Kidney (tissue), 14 donors: ENCODE data around the gene BNC2. TPM values are rescaled to one million over a fixed set of nuclear protein-coding genes. Genes with fewer than 3 reads are reported as not detected.

Source experiments
- DNase-seq, 5 donors: peaks; one replicate each; pipeline ENCODE4 v3.0.0-alpha.2; 2013 to 2020
- FAIRE-seq: peaks from 2 replicates; lab custom pipeline; 2012; peaks lifted over from hg19 to GRCh38; lab: Jason Lieb, UNC
- H3K27ac ChIP-seq, 2 donors: one replicate each; pipeline ENCODE4 v1.7.0; 2013; ENCODE audit warnings: low read depth in 2 of 2, low read length in 2 of 2, inconsistent platforms in 1 of 2
- H3K27me3 ChIP-seq: one replicate; pipeline ENCODE4 v1.7.1; 2013; ENCODE audit warnings: low read length, inconsistent platforms; ENCODE audit not compliant: control insufficient read depth, insufficient read depth
- H3K36me3 ChIP-seq, 3 donors: one replicate each; pipeline versions ENCODE4 v1.7.0 to v1.7.1; 2013; ENCODE audit warnings: low read length in 3 of 3, control low read depth in 1 of 3, inconsistent platforms in 1 of 3; ENCODE audit not compliant: insufficient read depth in 3 of 3, control insufficient read depth in 2 of 3
- H3K4me1 ChIP-seq, 3 donors: one replicate each; pipeline versions ENCODE4 v1.7.0 to v1.7.1; 2013; ENCODE audit warnings: low read length in 3 of 3, inconsistent platforms in 1 of 3, low read depth in 1 of 3; ENCODE audit not compliant: control insufficient read depth in 2 of 3, insufficient read depth in 2 of 3
- H3K4me3 ChIP-seq, 3 donors: one replicate each; pipeline versions ENCODE4 v1.7.0 to v1.8.1; 2013; ENCODE audit warnings: low read length in 3 of 3, control low read depth in 1 of 3, inconsistent platforms in 1 of 3
- H3K9ac ChIP-seq, 3 donors: one replicate each; pipeline versions ENCODE4 v1.7.0 to v1.7.1; 2013; ENCODE audit warnings: low read length in 3 of 3, control low read depth in 1 of 3, inconsistent platforms in 1 of 3
- H3K9me3 ChIP-seq, 3 donors: one replicate each; pipeline versions ENCODE4 v1.7.0 to v1.7.1; 2013; ENCODE audit warnings: low read length in 3 of 3, control low read depth in 1 of 3, inconsistent platforms in 1 of 3; ENCODE audit not compliant: control insufficient read depth in 2 of 3, insufficient read depth in 1 of 3
- CTCF ChIP-seq: IDR thresholded peaks from 3 replicates; pipeline ENCODE4 v1.5.1; 2012; ENCODE audit warnings: mild to moderate bottlenecking, moderate library complexity, borderline replicate concordance; ENCODE audit not compliant: insufficient read depth; ENCODE audit errors: extremely low read depth
- intact Hi-C: fragments of 100-400 bp; cut with DNase I; formaldehyde crosslinking; loops from one replicate; pipeline ENCODE4 v1.11.1; 2022
- polyA plus RNA-seq: library from polyadenylated mRNA; stranded (reverse); fragments of 350-450 nt; fragmentation: Illumina TruSeq; extraction: RNeasy Lipid Tissue Mini Kit (QIAGEN cat#74804); gene quantifications from one replicate; pipeline ENCODE4 v1.2.3, GENCODE V29; 2014; ENCODE audit warnings: low read depth, low replicate concordance; ENCODE audit not compliant: insufficient read depth
- total RNA-seq: library from RNA; stranded (reverse); fragmentation: NEBNext Ultra II Directional; extraction: Animal tissue kit (Norgen Biotek cat#: 25700); gene quantifications from one replicate; pipeline ENCODE4 v1.2.1, GENCODE V29; 2021
- donor health status: control.
- donor health status: control.
- donor health status: control.
- donor health status: control.
- donor health status: control.
- donor health status: DM: yes; HTN: yes; CAD: no.
- donor health status: Normal renal cell carcinoma (clear cell type).

Gene BNC2
- total and polyA plus RNA-seq, 2 donors from 2014 or later = 5.4 to 37.9 TPM

- H3K4me3 ChIP-seq = no peak overlapping the region
- no peak overlapping the region for H3K9ac ChIP-seq
- intact Hi-C loops = no loop called here
- H3K4me1 ChIP-seq = peaks cover 2 to 16% (median 10%) of the 10 kb centered on the region in 3 donors
- DNase-seq (no peak), FAIRE-seq (no peak)
- no peaks in the 10 kb centered on the region for H3K36me3 ChIP-seq
- no peak for TF ChIP-seq CTCF
- no peaks in the 10 kb centered on the region for H3K9me3 ChIP-seq
- peak overlapping the region in 1 of 2 donors; percentile 13 for H3K27ac ChIP-seq
- no peaks in the 10 kb centered on the region for H3K27me3 ChIP-seq
Measured at GRCh38 chr9:16628413-16628812, 242.1 kb downstream of the BNC2 start.

GRCh38 chr9:16627967-16628366, 242.5 kb downstream of the BNC2 start:
- no peak overlapping the region for H3K4me3 ChIP-seq

GRCh38 chr9:16627521-16627920, 242.9 kb downstream of the BNC2 start:
- no peak for TF ChIP-seq CTCF
- FAIRE-seq (no peak), DNase-seq (no peak)
- H3K36me3 ChIP-seq = no peaks in the 10 kb centered on the region
- H3K27me3 ChIP-seq = no peaks in the 10 kb centered on the region
- intact Hi-C loops = no loop called here
- H3K4me1 ChIP-seq = peaks cover 2 to 16% (median 10%) of the 10 kb centered on the region in 3 donors
- peak overlapping the region in 1 of 3 donors; percentile 42 for H3K4me3 ChIP-seq
- H3K27ac ChIP-seq = peak overlapping the region in 1 of 2 donors; percentile 22
- H3K9ac ChIP-seq = no peak overlapping the region
- no peaks in the 10 kb centered on the region for H3K9me3 ChIP-seq

More at GRCh38 chr9:16627967-16628366, 242.5 kb downstream of the BNC2 start:
- peak in 3 of 5 donors; percentile 10 to 59 (median 39) for DNase-seq
- intact Hi-C loops = no loop called here
- no peak for TF ChIP-seq CTCF
- Histone ChIP-seq H3K4me1 (peaks cover 2 to 16% (median 10%) of the 10 kb centered on the region in 3 donors), H3K27ac (peak overlapping the region in 1 of 2 donors; percentile 13), H3K9me3 (no peaks in the 10 kb centered on the region), H3K9ac (no peak overlapping the region), H3K27me3 (no peaks in the 10 kb centered on the region), H3K36me3 (no peaks in the 10 kb centered on the region)
- no peak for FAIRE-seq

GRCh38 chr9:16626577-16627130, 243.8 kb downstream of the BNC2 start:
- Histone ChIP-seq H3K36me3 (no peaks in the 10 kb centered on the region), H3K27me3 (no peaks in the 10 kb centered on the region), H3K9ac (no peak overlapping the region), H3K4me1 (peaks cover 2 to 16% (median 10%) of the 10 kb centered on the region in 3 donors), H3K9me3 (no peaks in the 10 kb centered on the region), H3K27ac (peak overlapping the region; percentile 43 to 49), H3K4me3 (peak overlapping the region in 2 of 3 donors; percentile 28 to 42)
- DNase-seq = peak; percentile 67 to 84 (median 76)
- intact Hi-C loops = no loop called here
- no peak for FAIRE-seq
- no peak for TF ChIP-seq CTCF
